Neural progenitor cell (in vitro differentiated cells): ENCODE data around the gene KCNK5. TPM values are rescaled to one million over a fixed set of nuclear protein-coding genes. Genes with fewer than 3 reads are reported as not detected.

Experiments
- DNase-seq: peaks from one replicate; pipeline ENCODE4 v3.0.0-alpha.2; 2016; ENCODE audit warnings: low spot score
- H2AFZ ChIP-seq: fragments of 200-600 bp; sonication (generic); replicated peaks from 2 replicates; pipeline ENCODE4 v1.6.1; 2016; ENCODE audit warnings: antibody characterized with exemption
- H3F3A ChIP-seq: fragments of 200-600 bp; sonication (generic); 2 replicates; pipeline ENCODE4 v1.6.1; 2016; ENCODE audit warnings: antibody characterized with exemption, low read depth
- H3K27ac ChIP-seq: fragments of 200-600 bp; sonication (generic); 2 replicates; pipeline ENCODE4 v1.5.1; 2016; ENCODE audit warnings: mild to moderate bottlenecking
- H3K27me3 ChIP-seq: fragments of 200-600 bp; sonication (generic); 2 replicates; pipeline ENCODE4 v1.6.1; 2016; ENCODE audit warnings: mild to moderate bottlenecking, moderate library complexity
- H3K36me3 ChIP-seq: fragments of 200-600 bp; sonication (generic); 2 replicates; pipeline ENCODE4 v1.5.1; 2016
- H3K4me1 ChIP-seq: fragments of 200-600 bp; sonication (generic); 2 replicates; pipeline ENCODE4 v1.6.1; 2016; ENCODE audit warnings: mixed run types
- H3K4me2 ChIP-seq: fragments of 200-600 bp; sonication (generic); 2 replicates; pipeline ENCODE4 v1.6.1; 2016
- H3K4me3 ChIP-seq: fragments of 200-600 bp; sonication (generic); 2 replicates; pipeline ENCODE4 v1.5.1; 2016
- H3K79me2 ChIP-seq: fragments of 200-600 bp; sonication (generic); 2 replicates; pipeline ENCODE4 v1.6.1; 2016; ENCODE audit warnings: low read depth
- H3K9ac ChIP-seq: fragments of 200-600 bp; sonication (generic); 2 replicates; pipeline ENCODE4 v1.6.1; 2016
- H3K9me3 ChIP-seq: fragments of 200-600 bp; sonication (generic); 2 replicates; pipeline ENCODE4 v1.5.1; 2016; ENCODE audit warnings: low read depth
- H4K20me1 ChIP-seq: fragments of 200-600 bp; sonication (generic); 2 replicates; pipeline ENCODE4 v1.6.1; 2016; ENCODE audit warnings: low read depth
- H3K27ac Mint-ChIP-seq: 3 replicates; pipeline ENCODE4 v1.8.0; 2021; ENCODE audit warnings: mixed read lengths
- H3K27me3 Mint-ChIP-seq: 2 replicates; pipeline ENCODE4 v1.8.0; 2022; ENCODE audit warnings: low read depth, mild to moderate bottlenecking, inconsistent platforms, moderate library complexity, mixed read lengths; ENCODE audit not compliant: insufficient read depth
- H3K36me3 Mint-ChIP-seq: 3 replicates; pipeline ENCODE4 v1.8.0; 2021; ENCODE audit warnings: mixed read lengths
- H3K4me1 Mint-ChIP-seq: 3 replicates; pipeline ENCODE4 v1.8.0; 2021; ENCODE audit warnings: mixed read lengths
- H3K4me3 Mint-ChIP-seq: 3 replicates; pipeline ENCODE4 v1.8.0; 2021; ENCODE audit warnings: mild to moderate bottlenecking, moderate library complexity, mixed read lengths
- H3K9me3 Mint-ChIP-seq: 3 replicates; pipeline ENCODE4 v1.8.0; 2020; ENCODE audit warnings: mixed read lengths
- EZH2 ChIP-seq: fragments of 200-600 bp; sonication (generic); IDR thresholded peaks from 2 replicates; pipeline ENCODE4 v1.6.1; 2017; ENCODE audit warnings: antibody characterized with exemption, mild to moderate bottlenecking, moderate library complexity
- EZH2phosphoT487 ChIP-seq: fragments of 200-600 bp; sonication (generic); IDR thresholded peaks from 2 replicates; pipeline ENCODE4 v1.6.1; 2017; ENCODE audit warnings: antibody characterized with exemption
- total RNA-seq: library from RNA; depleted of rRNA; stranded (reverse); fragments of >200 nt; gene quantifications from 2 replicates; pipeline ENCODE4 v1.2.3, GENCODE V29; 2015; ENCODE audit warnings: low replicate concordance
- TF ChIP-seq, protein P1 (sequence below): fragments of 200-600 bp; sonication (generic); IDR thresholded peaks from 2 replicates; pipeline ENCODE4 v1.5.1; 2017; ENCODE audit warnings: antibody characterized with exemption, mild to moderate bottlenecking

Gene KCNK5
- total RNA-seq, 1 donor from 2014 or later, result 5.7 TPM

DNA sequence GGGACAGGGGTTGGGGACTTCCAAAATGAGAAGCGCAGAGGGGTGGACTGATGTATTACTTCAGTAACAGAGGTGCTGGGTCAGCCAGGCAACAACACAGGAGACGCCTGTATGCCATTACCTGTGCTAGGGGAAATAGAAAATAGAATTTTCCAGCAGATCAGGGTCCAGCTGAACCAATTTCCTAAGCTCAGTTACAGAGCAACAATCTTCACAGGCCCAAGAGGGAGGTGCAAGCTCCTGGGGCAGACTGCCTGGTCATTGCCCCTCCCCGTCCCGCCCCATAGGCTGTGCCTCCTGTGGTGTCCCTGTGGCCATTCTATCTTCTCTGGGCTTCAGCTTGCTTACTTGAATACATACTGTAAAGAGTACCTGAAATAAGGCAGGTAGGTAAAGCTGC, 3.7 kb downstream of the KCNK5 start:
- no peak overlapping the region for H3K27ac Mint-ChIP-seq
- Histone ChIP-seq H3F3A (peaks cover 8% of the 10 kb centered on the region), H3K27me3 (peaks cover 37% of the 10 kb centered on the region), H3K4me3 (no peak overlapping the region), H3K4me1 (peaks cover 47% of the 10 kb centered on the region), H2AFZ (no peak overlapping the region), H3K79me2 (peaks cover 35% of the 10 kb centered on the region), H3K27ac (no peak overlapping the region), H4K20me1 (peaks cover 11% of the 10 kb centered on the region), H3K9me3 (no peaks in the 10 kb centered on the region), H3K4me2 (peak overlapping the region; percentile 35), H3K9ac (no peak overlapping the region), H3K36me3 (no peaks in the 10 kb centered on the region)
- peaks cover 12% of the 10 kb centered on the region for H3K36me3 Mint-ChIP-seq
- peaks cover 9% of the 10 kb centered on the region for H3K27me3 Mint-ChIP-seq
- H3K9me3 Mint-ChIP-seq, result peaks cover 2% of the 10 kb centered on the region
- H3K4me3 Mint-ChIP-seq, result no peak overlapping the region
- peaks cover 52% of the 10 kb centered on the region for H3K4me1 Mint-ChIP-seq
- TF ChIP-seq, protein P1, sequence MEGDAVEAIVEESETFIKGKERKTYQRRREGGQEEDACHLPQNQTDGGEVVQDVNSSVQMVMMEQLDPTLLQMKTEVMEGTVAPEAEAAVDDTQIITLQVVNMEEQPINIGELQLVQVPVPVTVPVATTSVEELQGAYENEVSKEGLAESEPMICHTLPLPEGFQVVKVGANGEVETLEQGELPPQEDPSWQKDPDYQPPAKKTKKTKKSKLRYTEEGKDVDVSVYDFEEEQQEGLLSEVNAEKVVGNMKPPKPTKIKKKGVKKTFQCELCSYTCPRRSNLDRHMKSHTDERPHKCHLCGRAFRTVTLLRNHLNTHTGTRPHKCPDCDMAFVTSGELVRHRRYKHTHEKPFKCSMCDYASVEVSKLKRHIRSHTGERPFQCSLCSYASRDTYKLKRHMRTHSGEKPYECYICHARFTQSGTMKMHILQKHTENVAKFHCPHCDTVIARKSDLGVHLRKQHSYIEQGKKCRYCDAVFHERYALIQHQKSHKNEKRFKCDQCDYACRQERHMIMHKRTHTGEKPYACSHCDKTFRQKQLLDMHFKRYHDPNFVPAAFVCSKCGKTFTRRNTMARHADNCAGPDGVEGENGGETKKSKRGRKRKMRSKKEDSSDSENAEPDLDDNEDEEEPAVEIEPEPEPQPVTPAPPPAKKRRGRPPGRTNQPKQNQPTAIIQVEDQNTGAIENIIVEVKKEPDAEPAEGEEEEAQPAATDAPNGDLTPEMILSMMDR, result no peak
- TF ChIP-seq EZH2phosphoT487 (no peak), EZH2 (no peak)
- no peak for DNase-seq

GRCh38 chr6:39224523-39225182, 4.6 kb downstream of the KCNK5 start:
- peaks cover 2% of the 10 kb centered on the region for H3K9me3 Mint-ChIP-seq
- no peak for DNase-seq
- H3K4me3 ChIP-seq, result no peak overlapping the region
- H3K27ac ChIP-seq, result no peak overlapping the region
- no peaks in the 10 kb centered on the region for H3K9me3 ChIP-seq
- peaks cover 1% of the 10 kb centered on the region for H3F3A ChIP-seq
- no peak overlapping the region for H3K27ac Mint-ChIP-seq
- H3K36me3 ChIP-seq, result no peaks in the 10 kb centered on the region
- peaks cover 12% of the 10 kb centered on the region for H3K36me3 Mint-ChIP-seq
- peaks cover 11% of the 10 kb centered on the region for H4K20me1 ChIP-seq
- no peak overlapping the region for H3K9ac ChIP-seq
- peaks cover 9% of the 10 kb centered on the region for H3K27me3 Mint-ChIP-seq
- H3K79me2 ChIP-seq, result peaks cover 35% of the 10 kb centered on the region
- peaks cover 50% of the 10 kb centered on the region for H3K4me1 ChIP-seq
- peaks cover 50% of the 10 kb centered on the region for H3K4me1 Mint-ChIP-seq
- peaks cover 32% of the 10 kb centered on the region for H3K27me3 ChIP-seq
- H3K4me2 ChIP-seq, result peak overlapping the region; percentile 35
- no peak overlapping the region for H2AFZ ChIP-seq
- H3K4me3 Mint-ChIP-seq, result peak overlapping the region; percentile 27
- TF ChIP-seq EZH2phosphoT487, result no peak
- no peak for TF ChIP-seq EZH2
- TF ChIP-seq, protein P1, result no peak

- no peaks in the 10 kb centered on the region for H3K36me3 ChIP-seq
- H3K36me3 Mint-ChIP-seq, result peaks cover 12% of the 10 kb centered on the region
- peaks cover 26% of the 10 kb centered on the region for H3K27me3 ChIP-seq
- H3K27ac ChIP-seq, result no peak overlapping the region
- peaks cover 16% of the 10 kb centered on the region for H4K20me1 ChIP-seq
- no peaks in the 10 kb centered on the region for H3K9me3 ChIP-seq
- TF ChIP-seq, protein P1, result no peak
- no peak for TF ChIP-seq EZH2phosphoT487
- TF ChIP-seq EZH2, result no peak
- no peak overlapping the region for H3K4me2 ChIP-seq
- peaks cover 2% of the 10 kb centered on the region for H3K9me3 Mint-ChIP-seq
- no peak overlapping the region for H3K27ac Mint-ChIP-seq
- H3K27me3 Mint-ChIP-seq, result peaks cover 9% of the 10 kb centered on the region
- no peak overlapping the region for H2AFZ ChIP-seq
- no peaks in the 10 kb centered on the region for H3F3A ChIP-seq
- H3K79me2 ChIP-seq, result peaks cover 35% of the 10 kb centered on the region
- H3K4me1 ChIP-seq, result peaks cover 47% of the 10 kb centered on the region
- no peak overlapping the region for H3K4me3 ChIP-seq
- H3K4me3 Mint-ChIP-seq, result no peak overlapping the region
- H3K4me1 Mint-ChIP-seq, result peaks cover 53% of the 10 kb centered on the region
- H3K9ac ChIP-seq, result no peak overlapping the region
- DNase-seq, result no peak
These were observed 5.3 kb downstream of the KCNK5 start for GRCh38 chr6:39224011-39224410.
